SKM-1 (cell line): Measurements from ENCODE around the gene FBL.
"Not testable (repeated sequence)": the region's sequence is repeated elsewhere in the genome, so short reads cannot be mapped to it uniquely, and the experiment has no call there.

ENCODE experiments used
- DNase-seq: peaks from one replicate; lab custom pipeline; 2025; ENCODE audit not compliant: unreplicated experiment; lab: John Stamatoyannopoulos, UW

Gene FBL

DNA sequence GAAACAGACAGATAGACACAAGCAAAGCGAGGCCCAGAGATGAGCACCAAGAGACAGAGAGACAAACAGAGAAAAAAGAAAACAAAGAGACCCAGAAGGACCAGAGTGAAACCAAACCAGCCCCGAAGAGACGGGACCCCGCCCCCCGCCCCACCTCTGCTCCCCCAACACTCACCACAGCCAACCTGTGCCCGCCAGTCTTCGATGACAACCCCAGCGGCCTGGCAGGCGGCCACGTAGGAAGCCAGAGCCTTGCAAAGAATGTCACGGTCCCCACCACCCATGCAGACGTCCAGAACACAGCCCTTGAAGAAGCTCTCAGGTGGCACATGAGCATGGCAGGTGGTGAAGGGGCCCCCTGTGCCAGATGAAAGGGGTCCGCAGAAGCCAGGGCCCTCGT, 31.3 kb upstream of the FBL start:
- not testable (repeated sequence) for DNase-seq

DNA sequence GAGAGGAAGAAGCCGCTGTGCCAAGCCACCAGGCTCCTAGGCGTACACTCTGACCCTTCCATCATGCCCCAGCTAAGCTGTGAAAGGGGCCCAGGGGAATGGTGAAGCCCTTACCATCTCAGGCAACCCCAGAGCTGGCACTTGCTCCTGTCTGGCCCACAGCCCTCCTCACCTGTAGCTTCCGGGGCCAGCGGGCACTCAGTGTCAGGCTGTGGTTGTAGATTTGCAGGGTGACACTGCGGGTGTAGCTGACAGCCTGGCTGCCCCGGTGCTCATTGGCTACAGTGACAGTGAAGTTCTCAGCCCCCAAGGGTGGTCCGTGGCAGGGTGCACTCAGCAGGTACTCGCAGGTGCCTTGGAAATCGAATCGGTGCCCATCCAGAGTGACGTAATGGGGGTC, 30.3 kb upstream of the FBL start:
- DNase-seq = not testable (repeated sequence)

DNA sequence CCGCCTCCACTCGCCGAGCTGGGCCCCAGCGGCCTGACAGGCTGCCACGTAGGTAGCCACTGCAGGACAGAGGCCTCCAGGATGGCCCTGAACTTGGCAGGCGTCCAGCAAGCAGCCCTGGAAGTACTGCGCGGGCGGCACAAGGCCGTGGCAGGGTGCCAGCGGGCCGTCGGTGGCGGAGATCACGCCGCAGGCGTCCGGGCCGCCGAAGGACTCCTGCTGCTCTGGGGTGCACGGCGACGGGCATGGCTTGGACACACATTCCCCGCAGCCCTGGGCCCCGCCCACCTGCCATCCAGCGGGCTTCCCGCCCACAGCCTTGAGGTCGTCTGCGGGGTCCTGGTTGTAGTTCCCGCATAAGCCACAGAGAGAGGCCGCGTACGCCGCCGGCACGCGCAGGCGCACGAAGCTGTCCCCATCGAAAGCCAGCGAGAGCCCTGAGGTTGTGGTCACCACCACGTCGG, 29.3 kb upstream of the FBL start:
- DNase-seq = not testable (repeated sequence)

DNA sequence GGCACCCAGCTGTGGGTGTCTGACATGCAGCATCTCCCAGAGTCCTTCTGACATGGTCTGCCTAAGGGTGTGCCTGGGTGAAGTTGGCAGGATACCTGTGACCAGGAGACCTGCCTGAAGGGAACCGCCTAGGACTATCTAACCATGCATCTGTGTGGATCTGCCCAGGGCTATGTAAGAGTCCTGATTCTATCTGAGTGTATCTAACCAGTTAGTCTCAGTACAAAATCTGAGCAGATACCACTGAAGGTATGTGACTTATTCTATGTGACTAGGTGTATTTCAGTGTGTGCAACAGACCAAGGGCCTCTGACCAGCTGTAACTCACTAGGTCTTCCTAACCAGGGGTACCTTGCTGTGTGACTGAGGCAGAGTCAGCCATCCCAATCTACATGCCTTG, 28.2 kb upstream of the FBL start:
- DNase-seq = no peak

DNA sequence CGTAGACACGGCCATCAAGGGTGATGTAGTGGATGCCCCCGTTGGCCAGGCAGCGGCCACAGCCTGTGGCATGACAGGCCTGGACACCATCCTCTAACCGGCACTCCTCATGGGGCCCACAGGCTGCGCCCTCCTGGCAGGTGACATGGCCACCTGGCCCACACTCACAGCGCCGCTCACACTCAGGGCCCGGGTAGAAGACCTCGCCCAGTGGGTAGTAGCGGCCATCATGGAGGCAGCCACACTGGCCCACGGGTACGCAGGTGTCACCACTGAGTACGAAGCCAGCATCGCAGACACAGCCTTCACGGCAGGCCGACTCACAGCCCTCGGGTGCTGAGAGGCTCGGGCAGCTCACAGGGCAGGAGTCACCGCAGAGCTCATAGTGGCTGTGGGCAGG, 27.2 kb upstream of the FBL start:
- no peak for DNase-seq

DNA sequence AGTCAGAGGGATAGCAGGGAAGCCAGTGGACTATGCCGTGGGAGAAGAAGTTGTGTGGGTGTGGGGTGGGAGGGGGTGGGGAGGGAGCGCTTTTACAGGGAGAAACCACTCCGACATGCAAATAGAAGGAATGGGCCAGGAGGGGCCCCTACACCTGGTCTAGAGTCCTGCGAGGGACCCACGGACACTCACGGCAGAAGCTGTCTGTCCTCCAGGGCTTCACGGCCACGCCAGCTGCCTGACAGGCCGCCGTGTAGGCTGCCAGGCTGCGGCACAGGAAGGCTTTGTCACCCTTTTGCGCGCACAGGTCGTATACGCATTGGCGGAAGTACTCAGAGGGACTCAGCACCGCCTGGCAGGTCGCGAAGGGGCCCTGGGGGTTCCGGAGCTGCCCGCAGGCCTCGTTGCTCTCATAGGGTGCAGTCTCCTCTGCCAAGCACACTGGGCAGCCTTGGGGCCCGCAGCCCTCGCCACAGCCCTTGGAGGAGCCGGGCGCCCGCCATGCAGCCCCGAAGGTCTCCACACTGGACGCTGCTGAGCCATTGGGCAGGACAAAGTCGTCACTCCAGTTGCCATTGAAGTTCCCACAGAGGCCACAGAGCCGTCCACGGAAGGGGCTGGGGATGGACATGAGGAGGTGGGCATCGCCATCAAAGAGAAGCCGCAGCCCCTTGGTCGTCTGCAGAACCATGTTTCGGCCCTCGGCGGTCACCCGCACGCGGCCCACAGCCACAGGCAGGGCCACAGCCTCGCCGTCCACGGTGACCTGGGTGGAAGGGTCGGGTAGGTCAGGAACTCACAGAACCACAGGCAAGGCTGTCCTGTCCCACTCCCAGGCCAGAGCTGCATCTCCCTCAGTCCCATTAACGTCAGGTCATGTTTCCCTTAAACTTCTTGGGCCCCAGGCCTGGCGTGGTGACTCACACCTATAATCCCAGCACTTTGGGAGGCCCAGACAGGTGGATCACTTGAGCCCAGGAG, 26.0 kb upstream of the FBL start:
- no peak for DNase-seq

DNA sequence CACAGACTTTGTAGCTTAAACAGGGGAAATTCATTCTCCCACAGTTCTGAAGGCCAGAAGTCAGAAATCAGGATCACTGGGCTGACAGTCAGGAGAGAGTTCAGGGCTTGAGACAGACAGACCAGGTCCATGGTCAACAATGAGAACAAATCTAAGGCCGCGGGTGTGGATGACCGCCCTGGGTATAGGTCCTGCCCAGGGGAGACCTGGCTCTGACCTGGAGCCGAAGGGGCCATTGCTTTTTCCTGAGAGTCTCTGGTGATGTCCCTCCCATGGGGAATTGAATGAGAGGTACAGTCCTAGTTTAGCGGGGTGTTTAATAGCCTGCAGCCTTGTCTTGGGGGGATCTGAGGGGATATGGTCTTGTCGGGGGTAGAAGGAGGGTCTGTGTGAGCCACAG, 25.2 kb upstream of the FBL start:
- no peak for DNase-seq

DNA sequence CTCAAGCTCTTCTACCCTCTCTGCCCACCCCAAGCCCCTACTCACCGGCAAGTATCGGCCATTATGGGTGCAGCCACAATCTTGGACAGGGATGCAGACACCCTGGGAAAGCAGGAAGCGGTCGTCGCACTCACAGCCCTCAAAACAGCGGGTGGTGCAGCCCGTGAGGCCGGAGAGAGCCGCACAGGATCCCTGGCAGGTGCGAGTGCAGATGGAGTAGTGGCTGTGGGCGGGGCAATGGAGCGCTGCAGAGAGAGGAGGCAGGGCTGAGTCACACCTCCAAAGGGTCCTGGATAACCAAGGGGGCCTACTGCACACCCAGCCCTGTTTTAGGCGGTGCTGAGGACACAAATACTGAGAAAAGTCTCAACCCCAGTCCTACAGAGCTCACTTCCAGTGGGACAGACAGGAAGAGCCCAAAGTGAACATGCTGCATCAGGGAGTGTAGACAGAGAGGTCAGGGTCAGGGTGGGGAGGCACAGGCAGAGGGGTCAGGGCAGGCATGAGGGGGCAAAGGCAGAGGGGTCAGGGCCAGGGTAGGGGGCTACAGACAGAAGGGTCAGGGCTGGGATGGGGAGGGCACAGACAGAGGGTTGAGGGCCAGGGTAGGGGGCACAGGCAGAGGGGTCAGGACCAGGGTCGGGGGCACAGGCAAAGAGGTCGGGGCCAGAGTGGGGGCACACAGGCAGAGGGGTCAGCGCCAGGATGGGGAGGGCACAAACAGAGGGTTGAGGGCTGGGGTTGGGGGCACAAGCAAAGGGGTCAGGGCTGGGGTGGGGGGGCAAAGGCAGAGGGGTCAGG, 24.2 kb upstream of the FBL start:
- DNase-seq = no peak

DNA sequence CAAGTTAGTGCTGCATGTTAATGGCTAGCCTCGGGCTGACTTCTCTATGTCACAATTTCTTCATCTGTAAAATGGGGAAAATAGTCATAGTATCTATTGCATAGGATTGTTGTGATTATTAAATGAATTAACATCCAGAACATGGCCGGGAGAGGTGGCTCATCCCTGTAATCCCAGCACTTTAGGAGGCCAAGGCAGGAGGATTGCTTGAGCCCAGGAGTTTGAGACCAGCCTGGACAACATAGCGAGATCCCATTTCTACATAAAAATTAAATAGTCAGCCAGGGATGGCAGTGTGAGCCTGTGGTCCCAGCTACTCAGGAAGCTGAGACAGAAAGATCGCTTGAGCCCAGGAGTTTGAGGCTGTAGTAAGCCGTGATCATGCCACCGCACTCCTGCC, 21.8 kb upstream of the FBL start:
- DNase-seq = no peak

DNA sequence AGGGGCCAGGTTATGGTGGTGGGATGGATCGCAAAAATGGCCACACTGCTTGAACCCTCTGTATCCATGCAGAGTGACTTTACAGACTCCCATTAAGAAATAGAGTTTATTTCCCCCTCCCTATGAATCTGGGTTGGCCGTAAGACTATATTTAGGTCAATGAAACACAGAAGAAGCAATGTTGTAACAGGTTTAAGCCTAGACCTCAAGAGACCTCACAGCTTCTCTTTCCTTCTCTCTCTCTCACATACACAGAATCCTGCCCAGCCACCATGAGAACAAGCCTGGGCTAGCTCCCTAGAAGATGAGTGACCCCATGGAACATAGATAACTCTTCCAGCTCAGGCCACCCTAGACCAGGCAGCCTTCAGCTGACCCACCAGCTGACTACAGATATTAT, 21.0 kb upstream of the FBL start:
- DNase-seq = peak; percentile 22

DNA sequence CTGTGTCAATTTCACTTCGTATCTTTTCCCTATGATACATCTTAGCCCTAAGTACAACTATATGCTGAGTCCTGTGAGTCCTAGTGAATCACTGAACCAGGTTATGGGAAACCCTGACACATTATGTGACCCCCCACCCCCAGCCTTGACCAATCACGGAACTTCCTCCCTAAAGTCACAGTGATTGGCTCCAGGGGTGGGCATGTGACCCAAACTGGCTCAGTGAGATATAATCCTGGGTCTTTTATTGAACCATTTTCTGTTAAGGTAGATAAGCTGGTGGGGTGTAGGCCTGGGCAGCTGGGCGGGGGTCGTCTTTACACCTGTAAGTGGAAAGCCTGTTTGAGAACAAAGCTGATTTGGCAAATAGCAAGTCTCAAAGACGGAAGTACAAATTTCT, 19.8 kb upstream of the FBL start:
- DNase-seq = no peak

DNA sequence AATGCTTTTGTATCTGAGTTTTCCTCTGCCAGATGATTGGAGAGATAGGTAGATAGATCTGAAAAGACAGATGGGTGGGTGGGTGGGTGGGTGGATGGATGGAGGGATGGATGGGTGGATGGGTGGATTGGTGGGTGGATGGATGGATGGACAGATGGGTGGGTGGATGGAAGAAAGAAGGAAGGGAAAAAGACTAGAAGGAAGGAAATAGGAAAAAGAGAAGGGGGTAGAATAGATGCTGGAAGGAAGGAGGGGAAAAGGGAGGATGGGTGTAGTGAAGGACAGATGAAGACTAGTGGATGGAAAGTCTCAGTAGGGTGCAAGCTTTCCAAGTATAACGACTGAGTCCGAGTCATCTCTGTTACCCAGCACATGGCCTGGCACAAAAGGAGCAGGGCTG, 19.0 kb upstream of the FBL start:
- no peak for DNase-seq

DNA sequence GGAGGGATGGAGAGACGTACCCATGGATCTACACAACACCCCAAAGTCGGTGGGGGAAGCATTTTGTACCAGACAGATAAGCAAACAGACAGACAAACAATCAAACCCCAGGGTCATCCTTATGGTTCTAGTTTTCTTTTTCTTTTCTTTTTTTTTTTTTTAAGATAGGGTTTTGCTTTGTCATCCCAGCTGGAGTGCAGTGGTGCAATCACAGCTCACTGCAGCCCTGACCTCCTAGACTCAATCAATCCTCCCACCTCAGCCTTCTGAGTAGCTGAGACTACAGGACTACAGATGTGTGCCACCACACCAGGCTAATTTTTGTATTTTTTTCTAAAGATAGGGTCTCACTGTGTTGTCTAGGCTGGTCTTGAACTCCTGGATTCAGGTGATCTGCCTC, 17.9 kb upstream of the FBL start:
- DNase-seq = no peak

DNA sequence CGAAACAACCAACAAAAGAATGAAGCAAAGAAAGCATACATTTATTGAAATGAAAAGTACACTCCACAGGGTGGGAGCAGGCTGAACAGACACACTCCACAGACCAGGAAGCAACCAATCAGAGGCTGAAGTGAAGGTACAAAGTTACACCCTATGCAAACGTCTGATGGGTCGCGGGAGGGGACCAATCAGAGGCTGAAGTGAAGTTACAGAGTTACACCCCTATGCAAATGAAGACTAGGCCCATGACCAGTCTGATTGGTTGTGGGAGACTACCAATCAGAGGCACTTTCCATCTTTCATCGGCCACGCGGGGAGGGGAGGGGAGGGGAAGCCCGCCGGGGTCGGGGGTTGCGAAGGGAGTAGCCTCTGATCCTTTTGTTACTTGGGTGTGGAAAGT, 12.4 kb upstream of the FBL start:
- no peak for DNase-seq

DNA sequence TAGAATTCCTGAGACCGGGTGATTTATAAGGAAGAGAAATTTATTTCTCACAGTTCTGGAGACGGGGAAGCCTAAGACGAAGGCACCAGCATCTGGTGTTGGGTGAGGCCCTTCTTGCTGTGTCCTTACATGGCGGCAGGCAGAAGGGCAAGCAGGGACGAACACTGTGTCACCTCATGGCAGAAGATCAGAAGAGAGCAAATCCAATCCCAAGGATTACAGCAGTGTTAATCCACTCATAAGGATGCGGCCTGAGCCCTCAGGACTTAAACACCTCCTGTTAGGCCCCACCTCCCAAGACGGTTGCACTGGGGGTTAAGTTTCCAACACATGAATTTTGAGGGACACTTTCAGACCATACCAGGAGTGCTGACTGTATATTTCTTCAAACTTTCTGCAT, 6.7 kb upstream of the FBL start:
- DNase-seq = no peak

DNA sequence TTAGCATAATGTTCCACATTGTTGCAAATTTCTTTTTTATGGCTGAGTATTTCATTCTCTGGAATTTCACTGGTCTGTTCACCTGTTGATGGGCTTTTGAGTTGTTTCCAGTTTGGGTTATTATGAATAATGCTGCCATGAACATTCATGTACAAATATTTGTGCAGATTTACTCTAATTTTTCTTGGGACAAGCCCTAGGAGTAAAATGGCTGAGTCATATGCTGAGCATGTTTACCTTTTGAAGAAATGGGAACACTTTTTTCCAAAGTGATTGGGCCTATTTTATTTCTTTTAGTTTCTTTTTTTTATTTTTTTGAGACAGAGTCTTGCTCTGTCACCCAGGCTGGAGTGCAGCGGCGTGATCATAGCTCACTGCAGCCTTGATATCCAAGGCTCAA, 4.7 kb upstream of the FBL start:
- no peak for DNase-seq

DNA sequence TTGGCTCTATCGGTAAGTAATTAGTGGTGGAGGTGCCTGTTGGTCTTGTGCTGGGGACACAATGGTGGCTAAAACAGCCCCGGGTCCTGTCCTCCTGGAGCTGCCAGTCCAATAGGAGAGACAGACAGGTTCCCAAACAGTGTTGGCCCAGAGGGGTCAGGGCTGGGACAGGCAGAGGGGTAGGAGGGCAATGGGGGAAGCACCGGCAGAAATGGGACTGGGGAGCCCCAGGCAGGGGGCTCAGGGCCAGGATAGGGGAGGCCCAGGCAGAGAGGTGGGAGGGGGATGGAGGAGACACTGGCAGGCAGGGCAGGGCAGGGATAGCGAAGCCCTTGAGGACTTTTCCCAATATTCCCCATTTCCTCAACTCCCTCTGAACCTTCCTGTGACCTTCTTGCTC, 2.2 kb upstream of the FBL start:
- DNase-seq = no peak

DNA sequence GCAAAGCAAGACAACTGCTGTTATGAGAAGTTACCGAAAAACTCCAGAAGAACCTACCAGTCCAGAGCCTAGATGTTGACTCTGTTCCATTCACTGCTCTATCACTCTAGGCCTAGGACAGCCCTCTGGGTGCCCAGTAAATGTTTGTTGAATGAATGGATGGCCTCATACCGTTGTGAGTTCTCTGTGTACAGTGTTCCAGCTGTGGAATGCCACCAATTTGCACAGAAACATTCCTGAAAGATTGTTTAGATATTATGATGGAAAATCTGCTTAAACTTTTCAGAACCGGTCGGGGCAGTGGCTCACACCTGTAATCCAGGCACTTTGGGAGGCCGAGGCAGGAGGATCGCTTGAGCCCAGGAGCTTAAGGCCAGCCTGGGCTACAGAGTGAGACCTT, 1.3 kb upstream of the FBL start:
- no peak for DNase-seq

DNA sequence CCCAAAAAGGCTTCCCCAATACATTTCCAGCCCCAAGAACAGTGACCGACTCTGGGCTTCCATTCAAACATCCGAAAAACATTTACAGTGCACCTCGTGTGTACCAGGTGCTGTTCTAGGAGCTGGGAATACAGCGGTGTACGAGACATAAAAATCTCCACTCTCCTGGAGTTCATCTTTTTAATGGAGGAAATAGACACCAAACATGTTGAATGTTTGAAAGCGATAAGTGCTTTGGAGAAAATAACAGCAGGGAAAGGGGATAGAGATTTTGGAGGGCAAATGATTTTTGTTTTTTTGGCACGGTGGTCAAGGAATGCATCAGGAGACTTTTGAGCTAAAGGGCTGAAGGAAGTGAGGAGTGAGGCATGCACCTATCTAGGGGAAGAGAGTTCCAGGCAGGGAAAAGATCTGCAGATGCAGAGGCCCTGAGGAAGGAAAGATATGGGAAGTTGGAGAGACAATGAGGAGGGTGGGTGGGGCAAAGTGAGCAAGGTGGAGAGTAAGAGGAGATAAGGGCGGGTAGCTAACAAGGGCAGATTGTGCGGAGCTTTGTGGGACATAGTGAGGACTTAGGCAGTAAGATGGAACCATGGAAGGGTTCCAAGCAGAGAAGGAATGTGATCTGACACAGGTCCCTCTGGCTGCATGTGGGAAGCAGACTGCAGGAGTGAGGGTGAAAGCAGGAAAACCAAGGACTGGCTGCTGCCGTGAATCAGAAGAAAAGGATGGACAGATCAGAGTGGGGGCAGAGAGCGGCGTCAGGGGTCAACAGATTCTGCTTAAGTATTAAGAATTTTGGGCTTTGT, 703 bp upstream of the FBL start:
- no peak for DNase-seq

DNA sequence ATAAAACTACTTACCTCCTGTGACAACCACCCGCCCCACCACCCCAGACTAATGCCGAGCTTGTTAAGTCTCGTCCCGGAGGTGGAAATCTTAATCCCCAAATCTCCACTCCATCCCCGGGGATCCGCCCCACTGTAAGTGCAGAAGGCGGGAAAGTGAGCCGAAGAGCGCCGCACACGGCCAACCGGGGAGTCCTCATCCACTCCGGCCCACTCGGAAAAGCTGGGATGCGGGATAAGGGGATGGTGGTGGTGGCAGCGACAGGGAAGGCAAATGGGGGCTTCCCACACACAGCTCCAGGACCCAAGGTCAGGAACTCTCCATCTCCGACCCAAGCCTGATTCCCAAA, 621 bp downstream of the FBL start:
- no peak for DNase-seq

DNA sequence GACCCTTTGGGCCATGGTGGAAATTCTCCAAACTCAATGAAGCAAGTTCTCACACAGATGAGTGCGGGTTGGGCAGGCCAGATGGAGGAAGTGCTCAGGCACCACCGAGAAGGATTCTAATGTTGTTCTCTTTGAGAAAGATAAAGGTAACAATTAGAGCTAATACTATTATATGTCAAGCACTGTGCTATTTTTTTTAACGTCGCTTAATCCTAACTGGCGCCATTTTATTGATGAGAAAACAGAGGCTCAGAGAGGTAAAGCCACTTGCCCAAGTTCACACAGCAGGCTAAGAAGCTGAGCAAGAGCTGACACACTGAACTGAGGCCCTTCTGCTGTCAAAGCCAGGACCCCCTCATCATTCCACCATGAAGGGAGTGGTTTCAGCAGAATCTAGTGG, 1.0 kb downstream of the FBL start:
- no peak for DNase-seq
